ENCODE data around the gene ZNF536.

Gene ZNF536

DNA sequence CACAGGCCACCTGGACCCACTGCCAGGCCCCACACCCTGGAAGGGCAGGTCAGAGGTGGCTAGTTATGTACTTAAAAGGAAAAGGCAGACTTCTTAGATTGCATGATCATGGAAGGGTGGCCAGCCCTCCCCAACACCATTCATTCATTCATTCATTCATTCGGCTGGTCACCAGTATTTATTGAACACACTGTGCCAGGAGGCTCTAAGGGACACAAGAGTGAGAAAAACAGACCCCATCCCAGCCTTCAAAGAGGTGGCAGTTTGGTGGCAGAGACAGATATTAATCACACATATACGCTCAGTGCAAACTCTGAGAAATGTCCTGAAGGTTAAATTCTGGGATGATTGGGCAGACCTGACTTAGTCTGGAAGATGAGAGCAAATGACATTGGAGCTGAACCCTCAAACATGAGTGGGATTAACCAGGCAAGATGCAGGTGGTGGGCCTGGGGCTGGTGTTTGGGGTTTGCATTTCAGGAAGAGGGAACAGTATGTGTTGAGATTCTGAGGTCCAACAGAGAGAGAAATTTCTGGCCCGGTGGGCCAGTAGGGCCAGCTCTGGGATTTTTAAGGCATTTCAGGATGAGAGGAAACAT, 147.5 kb downstream of the ZNF536 start:
- Histone ChIP-seq H3K27me3 (ENCODE audit: control insufficient read depth, insufficient read depth, low read length) (no peaks in the 10 kb centered on the region), H3K27ac (ENCODE audit: low read depth, low read length) (no peak overlapping the region), H3K9me3 (ENCODE audit: control insufficient read depth, insufficient read depth, low read depth, low read length) (no peaks in the 10 kb centered on the region), H3K4me1 (ENCODE audit: control insufficient read depth, insufficient read depth, low read length) (peaks cover 7% of the 10 kb centered on the region), H3K36me3 (ENCODE audit: control insufficient read depth, insufficient read depth, low read length) (no peaks in the 10 kb centered on the region), H3K4me3 (ENCODE audit: low read depth, low read length) (no peak overlapping the region), H3K9ac (ENCODE audit: low read length) (no peak overlapping the region)

DNA sequence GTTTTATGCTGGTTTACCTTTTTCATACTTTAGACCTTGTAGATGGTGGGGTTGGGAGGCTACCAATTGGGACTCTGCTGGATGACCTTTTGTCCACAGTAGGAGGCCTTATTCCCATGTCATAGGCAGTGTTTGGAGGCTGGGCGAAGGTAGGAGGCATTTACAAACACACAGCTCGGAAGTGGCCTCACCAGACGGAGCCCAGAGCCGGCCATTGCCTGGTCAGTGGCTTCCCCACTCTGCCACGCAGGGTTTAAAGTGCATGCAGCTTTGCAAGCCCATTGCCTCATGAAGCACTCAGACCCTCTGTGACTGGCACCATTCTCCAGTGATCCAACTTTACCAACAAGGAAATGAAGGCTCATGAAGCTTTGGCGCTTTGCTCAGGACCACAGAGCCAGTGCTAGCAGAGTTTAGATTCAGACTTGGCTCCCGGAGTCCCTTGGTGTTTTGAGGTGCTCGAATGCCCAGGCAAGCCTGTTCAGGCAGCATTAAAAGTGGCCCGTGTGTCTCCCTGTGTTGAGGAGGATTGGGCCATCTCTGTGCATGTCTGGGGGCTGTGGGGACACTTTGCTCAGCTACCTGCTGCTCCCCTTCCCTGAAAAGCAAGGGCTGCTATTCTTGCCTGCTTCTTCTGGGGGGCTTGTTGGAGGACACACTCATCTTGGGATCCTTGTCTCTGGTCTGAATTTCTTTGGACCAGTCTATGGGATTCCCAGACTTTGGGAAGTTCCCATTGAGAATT, 148.7 kb downstream of the ZNF536 start:
- no peaks in the 10 kb centered on the region for H3K27me3 ChIP-seq (ENCODE audit: control insufficient read depth, insufficient read depth, low read length)
- H3K9me3 ChIP-seq (ENCODE audit: control insufficient read depth, insufficient read depth, low read depth, low read length) = no peaks in the 10 kb centered on the region

GRCh38 chr19:30521937-30522336, 149.8 kb downstream of the ZNF536 start:
- Histone ChIP-seq H3K4me3 (ENCODE audit: low read depth, low read length) (no peak overlapping the region), H3K27me3 (ENCODE audit: control insufficient read depth, insufficient read depth, low read length) (no peaks in the 10 kb centered on the region), H3K4me1 (ENCODE audit: control insufficient read depth, insufficient read depth, low read length) (peaks cover 7% of the 10 kb centered on the region), H3K9ac (ENCODE audit: low read length) (no peak overlapping the region), H3K9me3 (ENCODE audit: control insufficient read depth, insufficient read depth, low read depth, low read length) (no peaks in the 10 kb centered on the region), H3K36me3 (ENCODE audit: control insufficient read depth, insufficient read depth, low read length) (no peaks in the 10 kb centered on the region), H3K27ac (ENCODE audit: low read depth, low read length) (no peak overlapping the region)

More for the DNA sequence above, 148.7 kb downstream of the ZNF536 start:
- Histone ChIP-seq H3K9ac (ENCODE audit: low read length) (no peak overlapping the region), H3K36me3 (ENCODE audit: control insufficient read depth, insufficient read depth, low read length) (no peaks in the 10 kb centered on the region), H3K4me1 (ENCODE audit: control insufficient read depth, insufficient read depth, low read length) (peaks cover 7% of the 10 kb centered on the region), H3K4me3 (ENCODE audit: low read depth, low read length) (no peak overlapping the region), H3K27ac (ENCODE audit: low read depth, low read length) (no peak overlapping the region)

DNA sequence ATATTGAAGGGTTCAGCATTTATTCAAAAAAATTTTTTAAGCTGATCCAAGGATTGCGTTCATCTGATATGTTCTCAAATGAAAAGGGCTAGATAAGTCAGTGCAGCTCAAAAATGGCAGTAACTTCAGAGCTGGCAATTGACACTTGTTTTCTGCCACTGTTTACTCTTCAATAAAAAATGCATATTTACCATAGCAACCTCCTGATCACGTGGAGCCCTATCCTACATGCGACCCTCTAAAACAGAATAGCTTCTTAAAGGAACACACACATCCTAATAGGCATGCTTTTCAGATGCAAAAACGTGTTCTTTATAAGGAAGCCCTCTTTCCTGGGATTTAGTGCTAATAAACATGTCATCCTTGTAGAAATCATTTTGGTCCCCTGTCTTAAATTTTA, 150.2 kb downstream of the ZNF536 start:
- Histone ChIP-seq H3K9ac (ENCODE audit: low read length) (no peak overlapping the region), H3K9me3 (ENCODE audit: control insufficient read depth, insufficient read depth, low read depth, low read length) (no peaks in the 10 kb centered on the region), H3K36me3 (ENCODE audit: control insufficient read depth, insufficient read depth, low read length) (no peaks in the 10 kb centered on the region), H3K4me3 (ENCODE audit: low read depth, low read length) (no peak overlapping the region), H3K27me3 (ENCODE audit: control insufficient read depth, insufficient read depth, low read length) (no peaks in the 10 kb centered on the region), H3K4me1 (ENCODE audit: control insufficient read depth, insufficient read depth, low read length) (peaks cover 7% of the 10 kb centered on the region), H3K27ac (ENCODE audit: low read depth, low read length) (no peak overlapping the region)

DNA sequence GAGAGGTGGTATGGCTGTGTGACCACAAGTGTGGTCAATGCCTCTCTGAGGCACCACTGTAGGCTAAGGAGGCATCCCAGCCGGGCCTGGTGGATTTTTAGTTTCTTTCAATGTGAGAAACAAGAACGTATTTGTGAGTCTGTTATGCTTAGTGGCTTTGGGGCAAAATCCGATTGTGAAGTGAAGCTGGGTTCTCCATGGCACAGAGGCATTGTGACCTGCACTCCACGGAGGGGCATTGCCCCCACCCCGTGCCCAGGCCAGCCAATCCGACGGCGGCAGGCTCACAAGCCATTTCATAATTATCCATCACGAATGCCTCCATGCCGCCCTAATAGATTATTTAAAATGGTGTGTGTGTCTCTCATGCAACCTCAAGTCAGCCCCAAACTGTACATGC, 151.6 kb downstream of the ZNF536 start:
- H3K4me1 ChIP-seq (ENCODE audit: control insufficient read depth, insufficient read depth, low read length) = peaks cover 7% of the 10 kb centered on the region
- no peaks in the 10 kb centered on the region for H3K27me3 ChIP-seq (ENCODE audit: control insufficient read depth, insufficient read depth, low read length)
- no peak overlapping the region for H3K4me3 ChIP-seq (ENCODE audit: low read depth, low read length)
- H3K9me3 ChIP-seq (ENCODE audit: control insufficient read depth, insufficient read depth, low read depth, low read length) = no peaks in the 10 kb centered on the region
- no peak overlapping the region for H3K9ac ChIP-seq (ENCODE audit: low read length)
- no peaks in the 10 kb centered on the region for H3K36me3 ChIP-seq (ENCODE audit: control insufficient read depth, insufficient read depth, low read length)
- H3K27ac ChIP-seq (ENCODE audit: low read depth, low read length) = no peak overlapping the region

- Histone ChIP-seq H3K9me3 (ENCODE audit: control insufficient read depth, insufficient read depth, low read depth, low read length) (no peaks in the 10 kb centered on the region), H3K4me1 (ENCODE audit: control insufficient read depth, insufficient read depth, low read length) (peaks cover 7% of the 10 kb centered on the region), H3K36me3 (ENCODE audit: control insufficient read depth, insufficient read depth, low read length) (no peaks in the 10 kb centered on the region), H3K4me3 (ENCODE audit: low read depth, low read length) (no peak overlapping the region), H3K27me3 (ENCODE audit: control insufficient read depth, insufficient read depth, low read length) (no peaks in the 10 kb centered on the region), H3K27ac (ENCODE audit: low read depth, low read length) (no peak overlapping the region), H3K9ac (ENCODE audit: low read length) (no peak overlapping the region)
Observed at GRCh38 chr19:30525383-30525782, 153.2 kb downstream of the ZNF536 start.

DNA sequence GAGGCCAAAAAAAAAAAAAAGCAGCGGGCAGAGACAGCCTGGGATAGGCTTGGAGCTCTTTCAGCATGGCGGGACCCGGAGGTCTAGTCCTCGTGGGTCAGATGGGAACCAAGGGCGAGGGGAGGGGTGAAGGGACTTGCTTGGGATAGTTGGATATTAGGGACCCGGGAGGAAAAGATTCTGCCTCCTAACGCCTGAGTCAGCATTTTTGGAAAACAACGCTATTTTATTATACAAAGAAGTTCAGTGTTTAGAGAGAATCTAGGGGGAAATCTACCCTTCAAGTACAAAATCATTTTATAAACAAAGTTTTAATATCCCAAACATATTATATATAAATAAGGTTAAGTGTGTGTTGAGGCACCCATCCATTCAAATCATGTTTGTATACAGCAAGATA, 156.7 kb downstream of the ZNF536 start:
- Histone ChIP-seq H3K4me3 (ENCODE audit: low read depth, low read length) (no peak overlapping the region), H3K27ac (ENCODE audit: low read depth, low read length) (no peak overlapping the region), H3K27me3 (ENCODE audit: control insufficient read depth, insufficient read depth, low read length) (no peaks in the 10 kb centered on the region), H3K9me3 (ENCODE audit: control insufficient read depth, insufficient read depth, low read depth, low read length) (no peaks in the 10 kb centered on the region), H3K4me1 (ENCODE audit: control insufficient read depth, insufficient read depth, low read length) (no peaks in the 10 kb centered on the region), H3K9ac (ENCODE audit: low read length) (no peak overlapping the region), H3K36me3 (ENCODE audit: control insufficient read depth, insufficient read depth, low read length) (no peaks in the 10 kb centered on the region)

GRCh38 chr19:30529876-30530275, 157.7 kb downstream of the ZNF536 start:
- Histone ChIP-seq H3K4me3 (ENCODE audit: low read depth, low read length) (no peak overlapping the region), H3K4me1 (ENCODE audit: control insufficient read depth, insufficient read depth, low read length) (no peaks in the 10 kb centered on the region; the same call in 1 of the 2 replicates), H3K9me3 (ENCODE audit: control insufficient read depth, insufficient read depth, low read depth, low read length) (no peaks in the 10 kb centered on the region), H3K9ac (ENCODE audit: low read length) (no peak overlapping the region), H3K27me3 (ENCODE audit: control insufficient read depth, insufficient read depth, low read length) (no peaks in the 10 kb centered on the region), H3K36me3 (ENCODE audit: control insufficient read depth, insufficient read depth, low read length) (no peaks in the 10 kb centered on the region), H3K27ac (ENCODE audit: low read depth, low read length) (no peak overlapping the region)

- no peaks in the 10 kb centered on the region for H3K9me3 ChIP-seq (ENCODE audit: control insufficient read depth, insufficient read depth, low read depth, low read length)
- H3K27ac ChIP-seq (ENCODE audit: low read depth, low read length) = no peak overlapping the region
- no peak overlapping the region for H3K9ac ChIP-seq (ENCODE audit: low read length)
Observed at GRCh38 chr19:30530751-30531150, 158.6 kb downstream of the ZNF536 start.

GRCh38 chr19:30535011-30535410, 162.8 kb downstream of the ZNF536 start:
- Histone ChIP-seq H3K9me3 (ENCODE audit: control insufficient read depth, insufficient read depth, low read depth, low read length) (no peaks in the 10 kb centered on the region), H3K4me3 (ENCODE audit: low read depth, low read length) (no peak overlapping the region), H3K27ac (ENCODE audit: low read depth, low read length) (no peak overlapping the region), H3K4me1 (ENCODE audit: control insufficient read depth, insufficient read depth, low read length) (no peaks in the 10 kb centered on the region; the same call in 1 of the 2 replicates), H3K9ac (ENCODE audit: low read length) (no peak overlapping the region), H3K36me3 (ENCODE audit: control insufficient read depth, insufficient read depth, low read length) (no peaks in the 10 kb centered on the region), H3K27me3 (ENCODE audit: control insufficient read depth, insufficient read depth, low read length) (no peaks in the 10 kb centered on the region)

More at GRCh38 chr19:30530751-30531150, 158.6 kb downstream of the ZNF536 start:
- H3K27me3 ChIP-seq (ENCODE audit: control insufficient read depth, insufficient read depth, low read length) = no peaks in the 10 kb centered on the region
- H3K36me3 ChIP-seq (ENCODE audit: control insufficient read depth, insufficient read depth, low read length) = no peaks in the 10 kb centered on the region
- H3K4me1 ChIP-seq (ENCODE audit: control insufficient read depth, insufficient read depth, low read length) = no peaks in the 10 kb centered on the region; the same call in 1 of the 2 replicates
- no peak overlapping the region for H3K4me3 ChIP-seq (ENCODE audit: low read depth, low read length)

- H3K36me3 ChIP-seq (ENCODE audit: control insufficient read depth, insufficient read depth, low read length) = no peaks in the 10 kb centered on the region
- no peaks in the 10 kb centered on the region for H3K9me3 ChIP-seq (ENCODE audit: control insufficient read depth, insufficient read depth, low read depth, low read length)
- H3K9ac ChIP-seq (ENCODE audit: low read length) = no peak overlapping the region
- H3K4me1 ChIP-seq (ENCODE audit: control insufficient read depth, insufficient read depth, low read length) = no peaks in the 10 kb centered on the region; the same call in 1 of the 2 replicates
- H3K27ac ChIP-seq (ENCODE audit: low read depth, low read length) = no peak overlapping the region
- no peaks in the 10 kb centered on the region for H3K27me3 ChIP-seq (ENCODE audit: control insufficient read depth, insufficient read depth, low read length)
- H3K4me3 ChIP-seq (ENCODE audit: low read depth, low read length) = no peak overlapping the region
Observed at GRCh38 chr19:30536975-30537374, 164.8 kb downstream of the ZNF536 start.
